Liver (tissue), 9 donors: ENCODE data around the gene DNAJC19. TPM values are rescaled to one million over a fixed set of nuclear protein-coding genes. Genes with fewer than 3 reads are reported as not detected.

Source experiments
- DNase-seq: peaks from one replicate; pipeline ENCODE4 v3.0.0-alpha.2; 2017; ENCODE audit warnings: low spot score
- H3K27ac ChIP-seq, 2 donors: one replicate each; pipeline ENCODE4 v1.7.0; 2013; ENCODE audit warnings: inconsistent platforms in 2 of 2, low read length in 2 of 2, control low read depth in 1 of 2, low read depth in 1 of 2, mild to moderate bottlenecking in 1 of 2
- H3K27me3 ChIP-seq, 4 donors: one replicate each; pipeline versions ENCODE4 v1.6.1 to v1.7.0; 2013; ENCODE audit warnings: low read length in 3 of 4, inconsistent platforms in 1 of 4, mild to moderate bottlenecking in 1 of 4, moderate library complexity in 1 of 4; ENCODE audit not compliant: control insufficient read depth in 4 of 4, insufficient read depth in 4 of 4
- H3K36me3 ChIP-seq, 4 donors: one replicate each; pipeline versions ENCODE4 v1.6.1 to v1.7.0; 2013; ENCODE audit warnings: low read length in 3 of 4, mild to moderate bottlenecking in 3 of 4, low read depth in 1 of 4, moderate library complexity in 1 of 4; ENCODE audit not compliant: control insufficient read depth in 4 of 4, insufficient read depth in 3 of 4
- H3K4me1 ChIP-seq, 4 donors: one replicate each; pipeline versions ENCODE4 v1.6.1 to v1.7.0; 2013; ENCODE audit warnings: low read length in 3 of 4, mild to moderate bottlenecking in 3 of 4, moderate library complexity in 1 of 4; ENCODE audit not compliant: control insufficient read depth in 4 of 4, insufficient read depth in 4 of 4
- H3K4me3 ChIP-seq, 3 donors: one replicate each; pipeline versions ENCODE4 v1.6.1 to v1.7.0; 2013; ENCODE audit warnings: low read length in 3 of 3, control low read depth in 1 of 3, low read depth in 1 of 3, mild to moderate bottlenecking in 1 of 3
- H3K9ac ChIP-seq, 2 donors: one replicate each; pipeline ENCODE4 v1.7.0; 2013; ENCODE audit warnings: low read length in 2 of 2, mild to moderate bottlenecking in 2 of 2, moderate library complexity in 2 of 2, control low read depth in 1 of 2, low read depth in 1 of 2
- H3K9me3 ChIP-seq, 4 donors: one replicate each; pipeline versions ENCODE4 v1.6.1 to v1.7.0; 2013; ENCODE audit warnings: low read length in 3 of 4; ENCODE audit not compliant: control insufficient read depth in 4 of 4
- ATF3 ChIP-seq: IDR thresholded peaks from 2 replicates; pipeline ENCODE4 v1.6.1; 2016; ENCODE audit warnings: antibody characterized with exemption
- CTCF ChIP-seq: fragments of 150-350 bp; IDR thresholded peaks from 2 replicates; pipeline ENCODE4 v1.5.1; 2017; ENCODE audit warnings: improper control_type of control experiment, low read depth, low read length; ENCODE audit not compliant: missing input control
- EGR1 ChIP-seq, 2 donors: IDR thresholded peaks; 2 replicates each; pipeline ENCODE4 v1.6.1; 2016 to 2018; ENCODE audit warnings: antibody characterized with exemption in 2 of 2, low read depth in 2 of 2
- FOXA1 ChIP-seq: IDR thresholded peaks from 2 replicates; pipeline ENCODE4 v1.6.1; 2016; ENCODE audit warnings: antibody characterized with exemption
- FOXA2 ChIP-seq: IDR thresholded peaks from 2 replicates; pipeline ENCODE4 v1.6.1; 2016; ENCODE audit warnings: antibody characterized with exemption
- GABPA ChIP-seq, 2 donors: IDR thresholded peaks in 1 of 2; conservative IDR thresholded peaks in 1 of 2; 2 replicates each; pipeline ENCODE4 v1.6.1; 2016; ENCODE audit warnings: antibody characterized with exemption in 2 of 2, mild to moderate bottlenecking in 1 of 2, moderate library complexity in 1 of 2
- HNF4A ChIP-seq, 2 donors: conservative IDR thresholded peaks; 2 replicates each; pipeline ENCODE4 v1.6.1; 2016; ENCODE audit warnings: antibody characterized with exemption in 2 of 2, mild to moderate bottlenecking in 2 of 2
- HNF4G ChIP-seq: IDR thresholded peaks from 2 replicates; pipeline ENCODE4 v1.6.1; 2016; ENCODE audit warnings: antibody characterized with exemption
- JUND ChIP-seq, 2 donors: IDR thresholded peaks; 2 replicates each; pipeline ENCODE4 v1.6.1; 2016; ENCODE audit warnings: antibody characterized with exemption in 2 of 2
- MAX ChIP-seq: IDR thresholded peaks from 2 replicates; pipeline ENCODE4 v1.6.1; 2016; ENCODE audit warnings: antibody characterized with exemption
- NR2F2 ChIP-seq: IDR thresholded peaks from 2 replicates; pipeline ENCODE4 v1.6.1; 2016; ENCODE audit warnings: antibody characterized with exemption
- RAD21 ChIP-seq, 2 donors: IDR thresholded peaks; 2 replicates each; pipeline ENCODE4 v1.6.1; 2016; ENCODE audit warnings: antibody characterized with exemption in 2 of 2, mild to moderate bottlenecking in 2 of 2
- REST ChIP-seq: IDR thresholded peaks from 2 replicates; pipeline ENCODE4 v1.6.1; 2016; ENCODE audit warnings: antibody characterized with exemption, mild to moderate bottlenecking
- RXRA ChIP-seq, 2 donors: IDR thresholded peaks; 2 replicates each; pipeline ENCODE4 v1.6.1; 2017 to 2018; ENCODE audit warnings: antibody characterized with exemption in 2 of 2, mild to moderate bottlenecking in 1 of 2
- SP1 ChIP-seq: IDR thresholded peaks from 2 replicates; pipeline ENCODE4 v1.6.1; 2018; ENCODE audit warnings: antibody characterized with exemption, mild to moderate bottlenecking
- TAF1 ChIP-seq: conservative IDR thresholded peaks from 2 replicates; pipeline ENCODE4 v1.6.1; 2016; ENCODE audit warnings: antibody characterized with exemption, mild to moderate bottlenecking
- YY1 ChIP-seq: IDR thresholded peaks from 2 replicates; pipeline ENCODE4 v1.6.1; 2016; ENCODE audit warnings: antibody characterized with exemption, mild to moderate bottlenecking
- ZBTB33 ChIP-seq: IDR thresholded peaks from 2 replicates; pipeline ENCODE4 v1.6.1; 2016; ENCODE audit warnings: antibody characterized with exemption
- WGBS: extraction: QIAGEN DNeasy Blood & Tissue Kit; methylation state at CpG from one replicate; pipeline ENCODE4 v1.1.7; 2013; 5-methylcytosine and 5-hydroxymethylcytosine counted together
- polyA plus RNA-seq, 2 donors: library from polyadenylated mRNA; stranded (reverse) in 1 of 2; unstranded in 1 of 2; fragments of 200-250 nt in 1 of 2; fragments of >200 nt in 1 of 2; fragmentation: Nextera tagmentation in 1 of 2; extraction: Ambion mirVana in 1 of 2; gene quantifications; one replicate each; pipeline versions ENCODE4 v1.2.1 to v1.2.3, GENCODE V29; 2013 to 2015
- total RNA-seq, 2 donors: library from RNA; depleted of rRNA; stranded (reverse); fragments of >200 nt; gene quantifications; one replicate each; pipeline ENCODE4 v1.2.3, GENCODE V29; 2014
- donor health status: healthy.
- donor health status: healthy.
- donor health status: healthy.
- donor health status: healthy.
- donor health status: healthy.

The DNAJC19 gene
- total and polyA plus RNA-seq, 4 donors = 19.4 to 107 (median 27.5) TPM

GRCh38 chr3:180962530-180962929 lies 27.0 kb downstream of the DNAJC19 start:
- 95% methylated on average over 1 of the region's 1 CpG for WGBS
- no peak overlapping the region for H3K4me3 ChIP-seq
- peaks cover 6 to 69% (median 37%) of the 10 kb centered on the region in 4 donors for H3K36me3 ChIP-seq
- H3K9me3 ChIP-seq = no peaks in the 10 kb centered on the region
- no peaks in the 10 kb centered on the region for H3K27me3 ChIP-seq
- DNase-seq = no peak
- H3K9ac ChIP-seq = no peak overlapping the region
- no peaks in the 10 kb centered on the region for H3K4me1 ChIP-seq
- TF ChIP-seq ZBTB33 (no peak), SP1 (no peak), FOXA1 (no peak), ATF3 (no peak), REST (no peak), HNF4A (conservative IDR thresholded peaks at IDR 0.05) (no peak), RXRA (IDR thresholded peaks at IDR 0.05) (no peak), YY1 (no peak), CTCF (no peak), MAX (no peak), JUND (IDR thresholded peaks at IDR 0.05) (no peak), GABPA (IDR thresholded peaks at IDR 0.05 in 1 of 2, conservative IDR thresholded peaks at IDR 0.05 in 1 of 2) (no peak), EGR1 (IDR thresholded peaks at IDR 0.05; ENCODE audit: low read depth in 2 of 2) (no peak), FOXA2 (no peak), HNF4G (no peak)
- H3K27ac ChIP-seq = no peak overlapping the region

- DNase-seq = no peak
- Histone ChIP-seq H3K9me3 (no peaks in the 10 kb centered on the region), H3K36me3 (peaks cover 6 to 73% (median 38%) of the 10 kb centered on the region in 4 donors), H3K27ac (no peak overlapping the region), H3K4me3 (no peak overlapping the region), H3K9ac (no peak overlapping the region), H3K4me1 (no peaks in the 10 kb centered on the region), H3K27me3 (no peaks in the 10 kb centered on the region)
- WGBS = 93% methylated on average over 1 of the region's 1 CpG
- TF ChIP-seq FOXA2 (no peak), EGR1 (IDR thresholded peaks at IDR 0.05; ENCODE audit: low read depth in 2 of 2) (no peak), ATF3 (no peak), RAD21 (IDR thresholded peaks at IDR 0.05) (no peak), RXRA (IDR thresholded peaks at IDR 0.05) (no peak), TAF1 (no peak), SP1 (no peak), REST (no peak), NR2F2 (no peak), MAX (no peak), YY1 (no peak), ZBTB33 (no peak), HNF4G (no peak)
Measured at GRCh38 chr3:180961552-180961951, 28.0 kb downstream of the DNAJC19 start.
